Transverse colon (tissue), 4 donors: ENCODE results near the gene WBP1.
A peak's percentile ranks its signal among the peaks of the same experiment; 100 is the strongest.

Source experiments
- POLR2AphosphoS5 ChIP-seq, 3 donors: sonication (generic); formaldehyde crosslinking; IDR thresholded peaks; one replicate each; pipeline ENCODE4 v1.6.1; 2016; ENCODE audit warnings: antibody characterized with exemption in 3 of 3
- TF ChIP-seq, protein P1 (sequence below), 5 experiments: fragments of 200-600 bp in 3 of 5; fragments of 450-650 bp in 2 of 5; sonication (generic) in 3 of 5; IDR thresholded peaks; 1 replicate in 2 of 5; 2 replicates in 3 of 5; pipeline ENCODE4 v1.5.1; 2016 to 2017; ENCODE audit warnings: antibody characterized with exemption in 5 of 5, inconsistent platforms in 3 of 5, mild to moderate bottlenecking in 2 of 5, moderate library complexity in 1 of 5

DNA sequence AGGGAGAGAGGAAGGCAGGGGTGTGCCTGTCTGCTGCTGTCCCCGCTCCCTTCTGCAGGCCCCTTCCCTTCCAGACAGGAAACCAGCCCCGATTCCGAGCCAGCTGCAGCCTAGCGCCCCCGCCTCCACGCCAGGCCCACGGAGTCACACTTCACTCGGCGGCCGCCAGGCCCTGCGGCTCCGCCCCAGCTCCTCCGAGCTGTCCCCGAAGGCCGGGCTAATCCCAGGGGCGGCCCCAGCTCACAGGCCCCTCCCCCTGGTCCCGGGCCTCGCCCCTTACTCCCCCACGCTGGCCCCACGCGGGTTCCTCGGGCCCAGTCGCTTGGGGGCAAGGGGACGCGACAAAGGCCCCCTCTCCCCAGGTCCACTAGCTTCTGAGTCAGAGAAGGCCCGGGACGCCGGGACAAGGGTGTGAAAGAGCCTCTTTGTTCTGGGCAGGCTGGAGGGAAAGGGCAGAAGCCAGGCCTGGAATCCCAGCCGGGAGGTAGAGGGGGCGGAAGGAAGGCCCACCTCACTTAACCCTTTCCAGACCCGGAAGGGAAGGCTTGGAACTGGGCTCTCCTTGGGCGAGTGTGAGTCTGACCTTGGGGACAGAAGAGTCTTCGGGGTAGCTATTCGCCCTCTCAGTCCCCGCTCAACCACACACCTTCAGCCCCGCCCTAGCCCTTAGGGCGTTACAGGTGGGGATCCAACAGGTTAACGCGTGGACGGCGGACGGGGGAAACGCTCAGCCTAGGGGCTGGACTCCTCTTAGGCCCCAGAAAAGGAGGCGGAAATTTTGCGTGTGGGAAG, 17.7 kb upstream of the WBP1 start:
- TF ChIP-seq, protein P1, sequence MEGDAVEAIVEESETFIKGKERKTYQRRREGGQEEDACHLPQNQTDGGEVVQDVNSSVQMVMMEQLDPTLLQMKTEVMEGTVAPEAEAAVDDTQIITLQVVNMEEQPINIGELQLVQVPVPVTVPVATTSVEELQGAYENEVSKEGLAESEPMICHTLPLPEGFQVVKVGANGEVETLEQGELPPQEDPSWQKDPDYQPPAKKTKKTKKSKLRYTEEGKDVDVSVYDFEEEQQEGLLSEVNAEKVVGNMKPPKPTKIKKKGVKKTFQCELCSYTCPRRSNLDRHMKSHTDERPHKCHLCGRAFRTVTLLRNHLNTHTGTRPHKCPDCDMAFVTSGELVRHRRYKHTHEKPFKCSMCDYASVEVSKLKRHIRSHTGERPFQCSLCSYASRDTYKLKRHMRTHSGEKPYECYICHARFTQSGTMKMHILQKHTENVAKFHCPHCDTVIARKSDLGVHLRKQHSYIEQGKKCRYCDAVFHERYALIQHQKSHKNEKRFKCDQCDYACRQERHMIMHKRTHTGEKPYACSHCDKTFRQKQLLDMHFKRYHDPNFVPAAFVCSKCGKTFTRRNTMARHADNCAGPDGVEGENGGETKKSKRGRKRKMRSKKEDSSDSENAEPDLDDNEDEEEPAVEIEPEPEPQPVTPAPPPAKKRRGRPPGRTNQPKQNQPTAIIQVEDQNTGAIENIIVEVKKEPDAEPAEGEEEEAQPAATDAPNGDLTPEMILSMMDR (IDR thresholded peaks at IDR 0.05), result peak; percentile 30 to 76 (median 40)
- peak; percentile 46 to 68 (median 67) for TF ChIP-seq POLR2AphosphoS5 (IDR thresholded peaks at IDR 0.05)
